Gastrocnemius medialis (tissue), 4 donors: ENCODE results near the gene ASIC2. TPM values are rescaled to one million over a fixed set of nuclear protein-coding genes. Genes with fewer than 3 reads are reported as not detected.

ENCODE experiments used
- ATAC-seq, 2 donors: fragments of 150-250 bp; one replicate each; pipeline ENCODE4 v1.9.1; 2016
- DNase-seq, 2 donors: peaks; one replicate each; pipeline ENCODE4 v3.0.0-alpha.2; 2019
- H3K27ac ChIP-seq, 4 donors: fragments of 200-600 bp; sonication (generic); 1 replicate in 1 of 4; 2 replicates in 3 of 4; pipeline ENCODE4 v1.5.1; 2016 to 2018; ENCODE audit warnings: mild to moderate bottlenecking in 2 of 4, moderate library complexity in 1 of 4
- H3K27me3 ChIP-seq, 3 donors: fragments of 200-600 bp; sonication (generic) in 2 of 3; 1 replicate in 1 of 3; 2 replicates in 2 of 3; pipeline versions ENCODE4 v1.5.1 to v1.6.0; 2016 to 2019; ENCODE audit warnings: mild to moderate bottlenecking in 1 of 3, moderate library complexity in 1 of 3
- H3K36me3 ChIP-seq, 2 donors: fragments of 200-600 bp; sonication (generic) in 1 of 2; one replicate each; pipeline ENCODE4 v1.5.1; 2017 to 2018
- H3K4me1 ChIP-seq, 2 donors: fragments of 200-600 bp; sonication (generic) in 1 of 2; one replicate each; pipeline ENCODE4 v1.5.1; 2016 to 2017; ENCODE audit warnings: mild to moderate bottlenecking in 2 of 2
- H3K4me3 ChIP-seq, 4 donors: fragments of 200-600 bp; sonication (generic) in 3 of 4; 1 replicate in 1 of 4; 2 replicates in 3 of 4; pipeline ENCODE4 v1.5.1; 2016 to 2019; ENCODE audit warnings: mild to moderate bottlenecking in 2 of 4
- H3K9me3 ChIP-seq, 3 donors: fragments of 200-600 bp; sonication (generic) in 2 of 3; 1 replicate in 1 of 3; 2 replicates in 2 of 3; pipeline ENCODE4 v1.5.1; 2016 to 2019
- POLR2A ChIP-seq, 2 donors: fragments of 450-650 bp; IDR thresholded peaks; one replicate each; pipeline ENCODE4 v1.6.1; 2017; ENCODE audit warnings: antibody characterized with exemption in 2 of 2, mild to moderate bottlenecking in 2 of 2, moderate library complexity in 2 of 2
- in situ Hi-C, 4 donors: fragments of 200-750 bp; cut with MboI; loops; one replicate each; pipeline versions ENCODE4 v1.15.0 to v1.8.0; 2017; ENCODE audit warnings: low sequenced_read_pairs in 4 of 4
- intact Hi-C: fragments of 100-400 bp; cut with DNase I; formaldehyde crosslinking; loops from one replicate; pipeline ENCODE4 v1.15.1; 2023; ENCODE audit warnings: low total_unique reads
- total RNA-seq, 4 donors: library from RNA; depleted of rRNA; stranded (reverse); fragments of >200 nt; gene quantifications; one replicate each; pipeline versions ENCODE4 v1.1.0 to v1.2.3, GENCODE V29; 2016
- TF ChIP-seq, protein P1 (sequence below), 5 experiments: fragments of 450-650 bp in 3 of 5; fragments of 200-600 bp in 2 of 5; sonication (generic) in 2 of 5; IDR thresholded peaks in 4 of 5; conservative IDR thresholded peaks in 1 of 5; 1 replicate in 4 of 5; 2 replicates in 1 of 5; pipeline ENCODE4 v1.5.1; 2016 to 2019; ENCODE audit warnings: antibody characterized with exemption in 5 of 5, mild to moderate bottlenecking in 3 of 5, moderate library complexity in 3 of 5

ASIC2 gene
- total RNA-seq, 4 donors from 2014 or later: not detected

DNA sequence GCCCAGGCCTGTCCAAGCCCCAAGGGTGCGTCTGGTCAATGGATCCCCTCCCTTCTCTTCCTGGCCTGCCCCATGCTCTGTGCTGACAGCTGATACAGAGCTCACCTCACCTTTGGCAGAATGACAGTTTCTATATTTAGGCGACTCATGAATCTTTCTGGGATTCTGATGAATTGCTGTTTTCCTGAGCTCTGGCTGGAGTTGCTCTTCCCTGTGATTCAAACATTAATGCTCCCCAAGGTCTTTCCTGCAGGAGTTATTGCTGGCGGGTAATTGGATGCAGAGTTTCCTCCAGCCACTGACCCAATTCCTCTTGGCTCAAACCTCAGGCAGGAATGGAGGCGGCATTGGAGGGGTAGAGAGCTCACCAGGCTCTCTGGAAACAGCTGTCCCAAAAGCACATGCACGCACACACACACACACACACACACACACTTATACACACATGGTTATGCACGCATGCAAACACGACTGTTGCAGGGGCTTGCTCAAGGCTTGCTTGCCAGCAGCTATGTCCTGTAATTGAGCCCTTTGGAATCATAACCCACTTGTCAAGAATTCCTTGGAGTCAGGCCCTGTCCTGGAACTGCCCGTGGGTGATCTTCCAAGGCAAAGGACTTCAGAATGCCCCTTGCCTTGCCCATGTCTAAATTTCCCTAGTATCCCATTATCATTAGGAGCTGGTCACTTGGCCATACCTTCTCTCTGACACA, 128.8 kb downstream of the ASIC2 start:
- Histone ChIP-seq H3K4me3 (no peak overlapping the region), H3K36me3 (no peaks in the 10 kb centered on the region), H3K4me1 (peaks cover 18 to 21% of the 10 kb centered on the region in 2 donors), H3K27me3 (no peaks in the 10 kb centered on the region), H3K9me3 (no peaks in the 10 kb centered on the region), H3K27ac (peak overlapping the region in 1 of 4 donors; percentile 40)
- in situ Hi-C loops (no loop called here), intact Hi-C loops (no loop called here)
- ATAC-seq (peak; percentile 72 to 86), DNase-seq (peak; percentile 10 to 22)
- TF ChIP-seq, protein P1, sequence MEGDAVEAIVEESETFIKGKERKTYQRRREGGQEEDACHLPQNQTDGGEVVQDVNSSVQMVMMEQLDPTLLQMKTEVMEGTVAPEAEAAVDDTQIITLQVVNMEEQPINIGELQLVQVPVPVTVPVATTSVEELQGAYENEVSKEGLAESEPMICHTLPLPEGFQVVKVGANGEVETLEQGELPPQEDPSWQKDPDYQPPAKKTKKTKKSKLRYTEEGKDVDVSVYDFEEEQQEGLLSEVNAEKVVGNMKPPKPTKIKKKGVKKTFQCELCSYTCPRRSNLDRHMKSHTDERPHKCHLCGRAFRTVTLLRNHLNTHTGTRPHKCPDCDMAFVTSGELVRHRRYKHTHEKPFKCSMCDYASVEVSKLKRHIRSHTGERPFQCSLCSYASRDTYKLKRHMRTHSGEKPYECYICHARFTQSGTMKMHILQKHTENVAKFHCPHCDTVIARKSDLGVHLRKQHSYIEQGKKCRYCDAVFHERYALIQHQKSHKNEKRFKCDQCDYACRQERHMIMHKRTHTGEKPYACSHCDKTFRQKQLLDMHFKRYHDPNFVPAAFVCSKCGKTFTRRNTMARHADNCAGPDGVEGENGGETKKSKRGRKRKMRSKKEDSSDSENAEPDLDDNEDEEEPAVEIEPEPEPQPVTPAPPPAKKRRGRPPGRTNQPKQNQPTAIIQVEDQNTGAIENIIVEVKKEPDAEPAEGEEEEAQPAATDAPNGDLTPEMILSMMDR (IDR thresholded peaks at IDR 0.05 in 4 of 5, conservative IDR thresholded peaks at IDR 0.05 in 1 of 5): no peak
- TF ChIP-seq POLR2A (IDR thresholded peaks at IDR 0.05): no peak

DNA sequence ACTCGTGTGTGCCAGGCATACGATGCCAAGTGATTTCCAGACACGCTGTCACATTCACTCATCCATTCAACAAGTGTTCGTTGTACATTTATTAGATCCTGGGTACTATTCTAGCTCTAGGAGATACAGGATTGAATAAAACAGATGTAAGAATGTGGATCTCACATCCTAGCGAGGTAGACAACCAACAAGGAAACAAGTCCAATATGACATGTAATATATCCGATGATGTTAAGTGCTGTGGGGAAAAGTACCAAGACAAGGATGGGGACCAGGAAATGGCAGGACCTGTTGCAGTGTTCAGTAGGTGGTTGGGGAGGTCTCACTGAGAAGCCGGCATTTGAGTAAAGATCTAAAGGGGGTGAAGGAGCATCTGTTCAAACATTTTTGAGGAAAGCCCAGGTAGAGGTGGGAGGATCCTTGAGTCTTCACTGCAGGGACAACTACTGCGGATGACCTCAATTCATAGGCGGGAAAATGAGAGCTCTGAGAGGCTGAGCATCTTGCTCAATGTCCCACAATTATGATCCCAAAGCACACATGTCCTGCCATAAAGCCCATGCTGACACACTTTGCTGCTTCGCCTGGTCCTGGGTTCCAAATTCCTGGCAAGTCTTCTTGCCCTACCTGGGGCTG, 129.4 kb downstream of the ASIC2 start:
- H3K27ac ChIP-seq: no peak overlapping the region
- TF ChIP-seq, protein P1 (IDR thresholded peaks at IDR 0.05 in 4 of 5, conservative IDR thresholded peaks at IDR 0.05 in 1 of 5): no peak
- TF ChIP-seq POLR2A (IDR thresholded peaks at IDR 0.05): no peak
- no peaks in the 10 kb centered on the region for H3K27me3 ChIP-seq
- H3K4me1 ChIP-seq: peaks cover 18 to 21% of the 10 kb centered on the region in 2 donors
- H3K9me3 ChIP-seq: no peaks in the 10 kb centered on the region
- intact Hi-C loops (no loop called here), in situ Hi-C loops (no loop called here)
- H3K36me3 ChIP-seq: no peaks in the 10 kb centered on the region
- ATAC-seq (peak in 1 of 2 donors; percentile 67), DNase-seq (no peak)
- no peak overlapping the region for H3K4me3 ChIP-seq

DNA sequence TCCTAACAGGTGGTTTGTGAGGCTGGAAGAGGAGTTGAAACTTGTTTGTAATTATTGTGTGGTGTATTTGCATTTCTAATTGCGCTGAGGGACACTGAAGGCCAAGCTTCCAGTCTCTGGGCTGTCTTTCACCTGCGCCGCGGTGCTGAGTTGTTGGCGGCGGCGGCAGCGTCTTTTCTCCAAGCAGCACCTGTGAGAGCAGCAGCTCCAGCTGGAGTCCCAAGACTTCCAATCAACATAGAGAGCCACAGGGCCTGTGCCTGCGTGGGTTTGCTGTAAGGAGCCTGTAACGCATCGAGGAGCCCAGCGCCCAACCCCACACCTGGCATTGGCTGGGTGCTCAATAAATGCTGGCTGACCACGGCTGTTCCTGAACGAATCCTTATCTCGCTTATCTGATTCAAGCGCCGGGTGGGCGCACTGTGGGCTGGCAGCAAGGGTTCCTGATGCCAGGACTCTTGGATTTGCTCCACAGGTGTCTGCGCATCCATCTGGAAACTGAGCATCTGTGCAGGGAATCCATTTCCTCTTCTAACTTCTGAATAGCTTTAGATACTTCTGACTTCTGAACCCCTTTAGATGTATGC, 138.1 kb downstream of the ASIC2 start:
- Histone ChIP-seq H3K36me3 (no peaks in the 10 kb centered on the region), H3K27me3 (no peaks in the 10 kb centered on the region), H3K9me3 (no peaks in the 10 kb centered on the region), H3K4me3 (no peak overlapping the region), H3K27ac (no peak overlapping the region), H3K4me1 (no peaks in the 10 kb centered on the region)
- in situ Hi-C loops: no loop called here
- ATAC-seq (no peak), DNase-seq (no peak)
- intact Hi-C loops: no loop called here
- TF ChIP-seq POLR2A (IDR thresholded peaks at IDR 0.05): no peak
- TF ChIP-seq, protein P1 (IDR thresholded peaks at IDR 0.05 in 4 of 5, conservative IDR thresholded peaks at IDR 0.05 in 1 of 5): no peak

DNA sequence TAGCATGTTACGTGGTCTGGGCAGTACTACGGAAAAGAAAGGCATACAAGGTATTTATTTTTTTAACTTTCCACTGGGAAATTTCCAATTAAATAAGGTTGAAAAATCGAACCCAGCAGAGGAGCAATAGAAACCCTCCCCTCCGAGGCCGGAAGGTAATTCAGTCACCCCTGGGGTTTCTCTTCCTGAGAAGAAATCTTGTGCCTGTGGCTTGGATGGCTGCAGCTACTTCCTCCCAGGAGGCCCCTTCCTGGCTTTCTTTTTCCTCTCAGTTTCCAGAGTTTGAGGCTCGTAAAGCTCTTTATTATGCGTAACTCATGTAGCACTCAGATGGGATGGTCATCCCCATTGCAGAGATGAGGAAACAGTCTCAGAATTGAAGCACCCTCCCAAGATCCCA, 140.3 kb downstream of the ASIC2 start:
- no peak for ATAC-seq
- Histone ChIP-seq H3K4me1 (no peaks in the 10 kb centered on the region), H3K4me3 (no peak overlapping the region), H3K36me3 (no peaks in the 10 kb centered on the region), H3K27ac (no peak overlapping the region), H3K27me3 (no peaks in the 10 kb centered on the region), H3K9me3 (no peaks in the 10 kb centered on the region)
- no peak for TF ChIP-seq POLR2A (IDR thresholded peaks at IDR 0.05)
- TF ChIP-seq, protein P1 (IDR thresholded peaks at IDR 0.05 in 4 of 5, conservative IDR thresholded peaks at IDR 0.05 in 1 of 5): no peak
- no peak for DNase-seq
- intact Hi-C loops (no loop called here), in situ Hi-C loops (no loop called here)
